Globus pallidus (tissue), 1 donor: ENCODE data around the gene NARF.
"Not testable (repeated sequence)": the region's sequence is repeated elsewhere in the genome, so short reads cannot be mapped to it uniquely, and the experiment has no call there.

ENCODE experiments used
- DNase-seq: peaks from one replicate; pipeline ENCODE4 v3.0.0-alpha.2; 2015; ENCODE audit warnings: low spot score

NARF gene

DNA sequence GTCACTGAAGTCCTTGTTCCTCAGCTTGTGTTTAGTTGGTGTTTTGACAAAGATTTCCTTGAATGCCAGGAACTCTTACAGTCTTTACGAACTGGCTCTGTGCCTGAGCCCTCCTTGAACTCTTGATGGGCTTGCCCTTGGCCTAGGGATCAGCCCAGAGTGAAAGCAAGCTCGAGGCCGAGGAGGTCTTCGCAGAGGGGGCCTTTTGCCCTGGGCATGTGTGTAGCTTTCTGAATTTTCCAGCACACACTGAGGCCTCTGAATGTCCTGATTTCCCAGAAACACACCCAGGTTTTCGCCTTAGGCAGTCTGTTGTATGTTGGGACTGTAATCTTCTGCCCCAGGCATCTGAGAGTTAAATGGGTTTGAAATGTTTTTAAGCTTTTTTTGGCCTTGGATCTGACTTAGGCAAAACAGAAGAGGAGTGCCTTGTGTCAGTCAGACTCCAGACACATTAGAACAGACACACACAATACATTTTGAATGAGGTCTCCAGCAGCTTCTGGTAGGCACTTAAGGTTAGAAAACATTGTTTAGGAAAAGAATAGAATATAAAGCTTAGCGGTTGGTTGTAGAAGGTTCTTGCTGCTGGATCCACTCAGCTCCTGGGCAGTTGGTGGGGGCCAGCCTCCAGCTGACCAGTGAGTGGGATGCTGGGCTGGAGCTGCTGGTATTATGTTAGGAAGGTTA is 78.1 kb downstream of the NARF start:
- DNase-seq: no peak

DNA sequence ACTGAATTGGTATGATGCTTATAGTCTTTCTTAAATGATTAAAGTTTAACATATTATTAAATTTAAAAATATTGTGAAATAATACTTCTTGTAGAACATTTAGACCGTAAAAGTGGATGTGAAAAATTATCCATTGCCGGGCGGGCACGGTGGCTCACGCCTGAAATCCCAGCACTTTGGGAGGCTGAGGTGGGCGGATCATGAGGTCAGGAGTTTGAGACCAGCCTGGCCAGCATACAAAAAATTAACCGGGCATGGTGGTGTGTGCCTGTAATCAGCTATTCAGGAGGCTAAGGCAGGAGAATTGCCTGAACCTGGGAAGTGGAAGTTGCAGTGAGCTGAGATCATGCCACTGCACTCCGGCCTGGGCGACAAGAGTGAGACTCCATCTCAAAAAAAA is 78.7 kb downstream of the NARF start:
- not testable (repeated sequence) for DNase-seq

DNA sequence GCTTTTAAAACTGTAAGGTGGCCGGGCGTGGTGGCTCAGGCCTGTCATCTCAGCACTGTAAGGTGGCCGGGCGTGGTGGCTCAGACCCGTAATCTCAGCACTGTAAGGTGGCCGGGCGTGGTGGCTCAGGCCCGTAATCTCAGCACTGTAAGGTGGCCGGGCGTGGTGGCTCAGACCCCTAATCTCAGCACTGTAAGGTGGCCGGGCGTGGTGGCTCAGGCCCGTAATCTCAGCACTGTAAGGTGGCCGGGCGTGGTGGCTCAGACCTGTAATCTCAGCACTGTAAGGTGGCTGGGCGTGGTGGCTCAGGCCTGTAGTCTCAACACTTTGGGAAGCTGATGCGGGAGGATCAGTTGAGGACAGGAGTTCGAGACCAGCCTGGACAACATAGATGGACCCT is 80.5 kb downstream of the NARF start:
- DNase-seq: not testable (repeated sequence)
